Sigmoid colon (tissue), 4 donors: ENCODE measurements around the gene CAT.

Experiments used
- CTCF ChIP-seq, 4 experiments: fragments of 450-650 bp in 3 of 4; fragments of 200-600 bp in 1 of 4; IDR thresholded peaks; one replicate each; pipeline ENCODE4 v1.5.1; 2016 to 2019; ENCODE audit warnings: antibody characterized with exemption in 4 of 4, mild to moderate bottlenecking in 3 of 4, moderate library complexity in 2 of 4
- POLR2A ChIP-seq, 2 donors: fragments of 450-650 bp; IDR thresholded peaks; one replicate each; pipeline ENCODE4 v1.6.1; 2016; ENCODE audit warnings: antibody characterized with exemption in 2 of 2, mild to moderate bottlenecking in 2 of 2, moderate library complexity in 2 of 2
- POLR2AphosphoS5 ChIP-seq, 4 donors: sonication (generic); formaldehyde crosslinking; IDR thresholded peaks; one replicate each; pipeline ENCODE4 v1.6.1; 2017; ENCODE audit warnings: antibody characterized with exemption in 4 of 4

DNA sequence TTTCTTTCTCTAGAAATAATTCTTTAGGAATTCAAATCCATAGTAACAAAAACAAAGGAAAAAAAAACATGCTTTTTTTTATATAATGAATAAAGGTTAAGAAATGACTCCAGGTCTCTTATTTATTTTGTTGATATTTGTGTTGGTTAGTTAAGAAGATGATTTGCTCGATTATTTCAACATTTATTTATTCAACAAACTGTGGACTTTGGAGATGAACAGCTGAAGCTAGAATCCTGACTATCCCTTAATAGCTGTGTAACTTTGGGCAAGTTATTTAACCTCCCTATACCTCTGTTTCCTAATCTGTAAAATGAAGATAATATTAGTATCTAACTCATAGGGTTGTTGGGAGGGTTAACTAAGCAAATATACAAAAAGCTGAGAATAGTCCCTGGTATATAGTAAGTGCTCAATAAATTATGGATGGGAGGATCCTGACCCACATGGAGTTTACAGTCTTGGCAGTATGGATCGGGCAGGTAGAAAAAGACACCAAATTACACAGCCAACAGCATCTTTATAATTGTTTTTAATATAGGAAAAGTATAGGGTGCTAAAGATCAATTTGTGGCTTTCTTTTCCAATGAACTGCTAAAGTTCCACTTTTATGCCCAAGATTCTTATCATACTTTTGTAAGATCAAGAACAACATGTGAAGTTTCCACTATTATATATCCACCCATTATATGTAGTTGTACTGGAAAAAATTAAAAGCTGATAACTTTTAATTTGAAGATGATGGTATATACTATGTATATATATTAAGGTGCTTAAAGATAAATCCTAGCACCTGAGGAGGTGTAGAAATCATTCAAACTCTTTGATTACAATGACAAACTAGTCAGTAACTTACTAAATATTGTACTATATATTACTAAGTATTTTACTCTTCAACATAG, 1.3 kb upstream of the CAT start:
- no peak for TF ChIP-seq CTCF (IDR thresholded peaks at IDR 0.05)
- no peak for TF ChIP-seq POLR2A (IDR thresholded peaks at IDR 0.05)
- no peak for TF ChIP-seq POLR2AphosphoS5 (IDR thresholded peaks at IDR 0.05)
